H54 (cell line): ENCODE measurements around the gene SYTL1.

Source experiments
- DNase-seq: peaks from one replicate; pipeline ENCODE4 v3.0.0; 2011; ENCODE audit warnings: low spot score, mixed read lengths; ENCODE audit not compliant: insufficient read length
- FAIRE-seq: peaks from 3 replicates; lab custom pipeline; 2011; peaks lifted over from hg19 to GRCh38; lab: Jason Lieb, UNC
- POLR2A ChIP-seq: IDR thresholded peaks from 2 replicates; pipeline ENCODE4 v1.6.1; 2011; ENCODE audit warnings: low read depth, mild to moderate bottlenecking, low read length

Gene SYTL1

DNA sequence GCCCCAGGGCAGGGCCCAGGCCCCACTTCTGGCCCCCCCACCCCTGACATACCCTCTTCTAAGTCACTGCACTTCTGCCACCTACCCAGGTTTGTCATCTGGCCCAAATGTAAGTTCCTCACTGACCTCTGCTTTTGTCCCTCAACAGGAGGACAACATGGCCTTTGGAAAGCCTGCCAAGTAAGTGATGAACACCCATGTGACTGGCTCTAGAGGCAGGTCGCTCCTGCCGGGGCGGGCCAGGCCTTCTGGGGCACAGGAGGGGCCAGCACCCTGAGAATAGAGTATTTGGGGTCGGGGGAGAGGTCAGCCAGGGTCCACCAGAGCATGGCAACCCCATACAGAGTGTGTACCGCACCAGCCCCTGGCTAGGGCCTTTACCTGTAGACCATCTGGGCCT is 9.9 kb upstream of the SYTL1 start:
- TF ChIP-seq POLR2A = no peak
- DNase-seq (no peak), FAIRE-seq (no peak)

DNA sequence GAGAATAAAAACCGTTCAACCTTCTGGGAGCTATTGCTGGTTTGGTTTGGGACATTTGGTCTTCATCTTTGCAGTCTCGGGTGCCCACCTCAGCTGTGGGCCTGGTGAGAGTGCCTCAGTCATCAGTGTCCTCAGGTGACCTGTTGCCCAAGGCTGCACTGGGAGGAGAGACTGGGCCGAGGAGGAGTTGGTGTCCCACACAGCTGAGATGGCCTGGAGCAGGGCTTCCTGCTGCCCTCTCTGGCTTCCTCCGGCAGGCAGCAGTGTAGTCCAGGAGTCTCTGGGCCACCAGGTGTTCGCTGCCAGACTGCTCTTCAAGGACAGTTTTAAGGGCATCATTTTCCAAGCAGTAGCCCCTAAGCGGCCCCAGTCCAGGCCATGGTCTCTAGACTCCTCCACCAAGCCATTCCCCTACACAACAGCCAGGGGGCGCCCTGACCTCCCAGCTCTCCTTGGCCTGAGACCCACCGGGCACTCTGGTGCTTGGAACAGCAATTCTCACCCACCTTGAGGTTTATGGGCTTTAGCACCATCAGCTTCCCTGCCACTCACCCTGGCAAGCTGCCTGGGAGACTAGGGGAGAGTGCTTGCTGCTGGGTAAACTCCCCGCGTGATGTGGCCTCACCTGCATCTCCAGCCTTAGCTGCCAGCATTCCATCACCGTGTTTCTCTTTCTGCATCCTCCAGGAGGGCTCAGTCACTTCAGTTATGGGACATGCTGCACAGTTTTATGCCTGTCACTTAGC is 9.1 kb upstream of the SYTL1 start:
- no peak for FAIRE-seq
- TF ChIP-seq POLR2A = no peak
- DNase-seq = no peak

DNA sequence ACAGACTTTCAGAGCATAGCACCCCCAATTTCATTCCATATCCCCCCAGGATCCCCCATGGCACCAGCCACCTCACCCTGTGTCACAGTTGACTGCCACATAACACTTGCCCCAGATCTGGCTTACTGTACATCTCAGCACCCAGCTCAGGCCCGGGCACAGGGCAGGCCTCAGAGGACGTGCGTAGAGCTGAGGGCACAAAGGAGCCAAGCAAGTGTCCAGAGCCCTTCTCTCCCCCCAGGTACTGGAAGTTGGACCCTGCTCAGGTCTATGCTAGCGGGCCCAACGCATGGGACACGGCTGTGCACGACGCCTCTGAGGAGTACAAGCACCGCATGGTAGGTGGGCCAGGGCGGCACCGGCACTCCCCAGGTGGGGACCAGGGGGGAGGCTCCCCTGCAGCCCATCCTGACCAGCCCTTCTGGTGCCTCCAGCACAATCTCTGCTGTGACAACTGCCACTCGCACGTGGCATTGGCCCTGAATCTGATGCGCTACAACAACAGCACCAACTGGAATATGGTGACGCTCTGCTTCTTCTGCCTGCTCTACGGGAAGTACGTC is 8.0 kb upstream of the SYTL1 start:
- FAIRE-seq (no peak), DNase-seq (no peak)
- TF ChIP-seq POLR2A = no peak

DNA sequence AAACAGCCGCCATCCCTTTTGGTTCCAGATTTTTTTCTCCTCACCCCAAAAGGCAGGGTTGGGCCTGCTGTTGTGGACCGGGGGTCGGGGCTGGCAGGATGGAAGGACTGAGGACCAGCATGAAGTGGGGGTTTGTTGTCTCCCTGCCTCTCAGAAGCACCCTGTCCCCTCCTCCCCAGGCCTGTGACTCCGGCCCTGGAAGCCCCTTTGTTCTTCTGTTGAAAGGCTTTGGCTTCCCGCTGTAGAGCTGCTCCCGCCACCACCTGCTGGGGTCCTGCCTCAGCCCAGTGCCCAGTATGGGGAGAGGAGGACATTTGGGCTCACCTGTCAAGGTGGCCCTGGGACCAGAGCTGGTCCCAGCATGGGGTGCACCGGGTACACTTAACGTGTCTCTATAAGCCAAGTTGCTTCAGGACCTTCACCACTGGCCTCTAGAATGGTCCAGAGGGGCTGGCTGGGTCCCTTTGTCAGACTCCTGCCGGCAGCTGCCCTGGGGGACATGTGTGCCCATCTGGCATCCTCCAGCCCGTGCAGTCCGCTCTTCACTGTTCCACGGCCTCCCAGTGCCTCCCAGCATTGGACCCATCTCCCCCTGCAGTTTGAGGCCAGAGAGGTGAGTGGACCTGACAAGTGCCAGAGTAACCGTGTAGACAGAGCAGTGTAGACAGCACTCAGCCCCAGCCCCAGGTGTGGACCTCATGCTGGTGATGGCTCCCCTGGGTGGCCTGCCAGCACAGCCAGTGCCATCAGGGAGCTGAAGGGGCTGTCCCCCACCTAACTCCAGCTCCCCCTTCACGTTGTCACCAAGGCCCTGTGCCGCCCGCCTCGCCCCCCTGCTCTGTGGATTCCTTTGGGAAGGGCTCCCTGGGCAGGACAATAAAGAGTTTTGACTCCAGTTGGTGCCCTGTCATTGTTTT is 6.1 kb upstream of the SYTL1 start:
- no peak for FAIRE-seq
- no peak for TF ChIP-seq POLR2A
- DNase-seq = no peak

DNA sequence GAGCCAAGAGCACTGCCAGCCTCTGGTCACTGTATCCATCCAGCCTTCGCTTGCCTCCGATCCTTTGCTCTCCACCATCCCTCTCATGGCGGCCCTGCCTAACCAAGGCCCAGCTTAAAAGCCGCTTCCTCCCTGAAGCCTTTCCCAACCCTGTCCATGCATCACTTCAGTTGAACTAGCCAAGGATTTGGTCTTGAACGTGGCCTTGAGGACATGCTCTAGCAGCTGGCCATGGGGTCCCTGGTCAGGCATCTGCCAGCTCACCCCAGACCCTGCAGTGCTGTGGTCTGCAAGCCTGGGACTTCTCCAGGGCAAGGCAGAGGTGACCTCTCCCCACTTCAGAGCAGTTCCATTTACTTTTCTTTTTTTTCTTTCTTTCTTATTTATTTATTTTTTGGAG is 5.1 kb upstream of the SYTL1 start:
- DNase-seq (no peak), FAIRE-seq (no peak)
- TF ChIP-seq POLR2A = no peak

DNA sequence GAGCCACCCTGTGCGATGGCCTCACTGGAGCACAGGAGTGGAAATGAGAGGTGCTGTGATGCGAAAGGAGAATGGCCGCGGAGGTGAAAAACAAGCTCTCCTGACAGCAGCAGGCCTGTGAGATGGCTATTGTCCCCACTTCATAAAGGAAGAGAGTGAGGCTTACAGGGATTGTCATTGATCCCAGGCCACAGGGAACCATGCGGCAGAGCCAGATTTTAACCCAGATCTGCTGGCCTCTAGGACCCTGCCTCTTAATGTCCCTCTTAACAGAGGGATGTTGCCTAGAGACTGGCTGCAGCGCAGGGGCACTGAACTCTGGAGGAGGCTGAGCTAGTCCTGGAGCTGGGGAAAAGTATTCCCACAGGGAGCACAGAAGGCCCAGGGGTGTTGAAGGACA is 3.1 kb upstream of the SYTL1 start:
- DNase-seq = no peak
- no peak for FAIRE-seq
- TF ChIP-seq POLR2A = no peak

DNA sequence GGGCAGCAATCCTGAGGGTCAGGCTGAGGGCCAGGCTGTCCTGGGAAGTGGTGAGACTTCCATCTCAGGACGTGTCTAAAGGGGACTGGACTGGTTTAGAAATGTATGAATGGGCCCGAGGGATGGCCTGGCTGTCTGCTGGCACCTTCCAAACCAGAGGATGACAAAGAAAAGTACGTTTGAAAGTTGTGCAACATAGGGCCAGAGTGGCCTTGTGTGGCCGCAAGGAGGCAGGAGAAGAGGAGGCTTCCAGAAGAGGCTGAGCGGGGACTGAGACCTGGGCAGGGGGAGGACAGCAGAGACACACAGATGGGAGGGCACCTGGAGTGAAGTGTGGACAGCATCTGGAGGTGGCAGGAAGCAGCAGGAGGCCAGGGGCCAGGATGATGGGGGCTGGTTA is 2.6 kb upstream of the SYTL1 start:
- no peak for FAIRE-seq
- DNase-seq = no peak
- no peak for TF ChIP-seq POLR2A

DNA sequence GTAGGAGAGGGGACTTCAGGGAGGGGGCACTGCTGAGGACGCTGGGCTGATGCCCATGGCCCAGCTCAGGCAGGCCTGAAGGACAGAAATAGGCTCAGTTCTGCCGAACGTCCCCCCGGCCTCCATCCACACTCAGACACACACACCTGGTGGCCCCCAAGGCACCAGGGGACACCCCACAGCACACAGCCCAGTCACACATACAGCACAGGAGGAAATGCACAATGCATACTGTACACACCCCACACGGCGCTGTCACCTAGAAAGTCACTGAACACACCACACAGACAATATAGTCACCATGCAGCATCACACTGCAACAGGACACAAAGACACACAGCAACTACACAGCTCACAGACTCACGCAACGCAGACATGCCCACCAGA is 562 bp downstream of the SYTL1 start:
- TF ChIP-seq POLR2A = no peak
- DNase-seq (no peak), FAIRE-seq (no peak)

DNA sequence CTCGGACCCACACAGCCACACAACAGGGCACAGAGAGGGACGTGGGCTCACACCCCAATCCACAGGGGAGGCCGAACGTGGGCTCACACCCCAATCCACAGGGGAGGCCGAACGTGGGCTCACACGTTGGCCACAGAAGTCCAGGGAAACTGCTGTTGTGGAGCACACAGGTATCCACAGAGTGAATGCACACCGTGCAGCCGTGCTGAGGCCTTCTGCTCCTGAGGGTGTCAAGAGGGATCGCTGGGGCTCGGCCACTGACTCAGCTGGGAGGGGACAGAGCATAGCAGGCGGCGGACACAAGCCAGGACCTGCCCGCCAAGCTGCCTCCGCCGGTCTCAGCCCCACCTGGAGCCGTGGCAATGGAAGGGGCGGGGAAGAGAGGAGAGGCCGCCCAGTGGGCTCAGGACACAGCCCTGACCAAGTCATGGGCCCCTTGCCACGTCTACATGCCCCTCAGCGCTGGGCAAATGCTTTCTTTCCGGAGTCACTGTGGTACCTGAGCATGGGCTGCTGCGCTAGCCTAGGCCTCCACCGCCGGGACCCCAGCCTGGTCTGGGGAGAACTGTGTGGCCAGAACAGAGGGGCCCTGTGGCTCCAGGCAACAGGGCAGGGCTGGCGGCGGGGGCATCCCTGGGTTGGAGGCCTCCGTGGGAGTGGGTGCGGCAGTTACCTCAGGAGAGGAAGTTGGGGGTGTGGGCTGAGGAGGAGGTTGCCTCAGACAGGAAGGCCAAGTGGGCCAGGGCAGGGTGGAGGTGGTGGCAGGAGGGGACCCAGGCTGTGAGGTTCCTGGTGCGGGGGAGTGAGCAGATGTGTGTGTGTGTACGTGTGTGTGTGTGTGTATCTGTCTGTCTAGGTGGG is 1.2 kb downstream of the SYTL1 start:
- no peak for TF ChIP-seq POLR2A
- DNase-seq (no peak), FAIRE-seq (no peak)

DNA sequence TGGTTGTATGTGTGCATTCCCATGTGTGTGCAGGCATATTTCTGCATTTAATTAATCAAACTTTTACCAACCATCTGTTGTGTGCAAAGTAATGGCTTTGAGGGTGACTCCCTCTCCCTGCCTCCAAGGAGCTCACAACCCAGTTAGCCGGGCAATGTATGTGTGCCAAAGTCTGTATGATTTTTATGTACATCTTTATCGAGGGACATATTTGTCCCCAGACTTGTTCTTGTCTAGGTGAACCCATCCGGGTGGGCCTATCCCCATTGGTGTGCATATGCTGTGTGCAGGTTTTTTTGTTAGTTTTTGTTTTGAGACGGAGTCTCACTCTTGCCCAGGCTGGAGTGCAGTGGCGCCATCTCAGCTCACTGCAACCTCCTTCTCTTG is 1.8 kb downstream of the SYTL1 start:
- FAIRE-seq = no peak
- DNase-seq = no peak

DNA sequence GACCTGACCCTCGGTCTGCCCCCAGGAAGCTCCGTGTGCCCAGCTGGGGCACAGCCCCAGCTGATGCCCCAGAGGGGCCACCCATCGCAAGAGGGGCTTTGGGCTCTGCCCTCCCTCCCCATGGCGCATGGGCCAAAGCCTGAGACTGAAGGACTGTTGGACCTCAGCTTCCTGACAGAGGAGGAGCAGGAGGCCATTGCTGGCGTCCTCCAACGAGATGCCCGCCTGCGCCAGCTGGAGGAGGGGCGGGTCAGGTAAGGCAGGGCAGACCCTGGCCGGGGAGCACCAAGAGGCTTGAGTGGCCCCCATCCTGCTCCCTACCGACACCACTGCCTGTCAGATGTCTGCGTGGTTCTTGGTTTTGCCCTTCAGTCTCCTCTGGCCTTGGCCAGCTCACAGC is 3.5 kb downstream of the SYTL1 start:
- no peak for DNase-seq
- no peak for TF ChIP-seq POLR2A
- FAIRE-seq = no peak

More for the DNA sequence above, 1.8 kb downstream of the SYTL1 start:
- TF ChIP-seq POLR2A = no peak

DNA sequence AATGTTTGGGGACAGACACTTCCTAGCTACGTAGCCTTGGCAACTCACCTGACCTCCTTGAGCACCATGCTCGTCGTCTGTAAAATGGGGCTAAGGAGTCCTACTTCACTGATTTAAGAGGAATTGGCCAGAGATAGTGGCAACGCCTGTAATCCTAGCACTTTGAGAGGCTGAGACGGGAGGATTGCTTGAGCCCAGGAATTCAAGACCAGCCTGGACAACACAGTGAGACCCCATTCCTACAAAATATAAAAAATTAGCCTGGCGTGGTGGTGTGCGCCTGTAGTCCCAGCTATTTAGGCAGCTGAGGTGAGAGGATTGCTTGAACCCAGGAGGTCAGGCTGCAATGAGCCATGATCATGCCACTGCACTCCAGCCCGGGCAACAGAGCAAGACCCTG is 4.5 kb downstream of the SYTL1 start:
- no peak for TF ChIP-seq POLR2A
- no peak for DNase-seq
- no peak for FAIRE-seq

DNA sequence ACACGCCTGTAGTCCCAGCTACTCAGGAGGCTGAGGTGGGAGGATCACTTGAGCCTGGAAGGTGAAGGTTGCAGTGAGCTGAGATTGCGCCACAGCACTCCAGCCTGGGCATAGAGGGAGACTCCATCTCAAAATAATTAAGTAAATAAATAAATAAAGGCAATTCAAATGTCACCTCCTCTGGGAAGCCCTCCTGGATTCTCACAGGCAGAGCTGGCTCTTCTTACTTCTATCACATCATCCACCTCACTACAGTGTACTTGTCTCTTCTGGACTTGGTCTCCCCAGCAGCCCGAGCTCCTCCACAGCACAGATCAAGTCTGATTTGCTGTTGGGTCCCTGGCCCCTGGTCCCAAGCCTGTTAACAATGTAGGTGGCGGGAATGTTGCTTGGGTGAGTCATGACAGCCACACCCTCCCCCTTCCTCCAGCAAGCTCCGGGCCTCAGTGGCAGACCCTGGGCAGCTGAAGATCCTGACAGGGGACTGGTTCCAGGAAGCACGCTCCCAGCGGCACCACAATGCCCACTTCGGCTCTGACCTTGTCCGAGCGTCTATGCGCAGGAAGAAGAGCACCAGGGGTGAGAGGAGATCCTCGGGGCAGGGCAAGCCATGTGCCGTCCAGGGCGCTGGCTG is 5.3 kb downstream of the SYTL1 start:
- DNase-seq = no peak
- FAIRE-seq = no peak
- no peak for TF ChIP-seq POLR2A
